ENCODE results near the gene SLC22A16. TPM values are rescaled to one million over a fixed set of nuclear protein-coding genes. Genes with fewer than 3 reads are reported as not detected.
"Not testable (repeated sequence)": the region's sequence is repeated elsewhere in the genome, so short reads cannot be mapped to it uniquely, and the experiment has no call there.

The SLC22A16 gene
- total and polyA plus RNA-seq, 2 donors from 2014 or later: 0.79 TPM; not detected in 1

DNA sequence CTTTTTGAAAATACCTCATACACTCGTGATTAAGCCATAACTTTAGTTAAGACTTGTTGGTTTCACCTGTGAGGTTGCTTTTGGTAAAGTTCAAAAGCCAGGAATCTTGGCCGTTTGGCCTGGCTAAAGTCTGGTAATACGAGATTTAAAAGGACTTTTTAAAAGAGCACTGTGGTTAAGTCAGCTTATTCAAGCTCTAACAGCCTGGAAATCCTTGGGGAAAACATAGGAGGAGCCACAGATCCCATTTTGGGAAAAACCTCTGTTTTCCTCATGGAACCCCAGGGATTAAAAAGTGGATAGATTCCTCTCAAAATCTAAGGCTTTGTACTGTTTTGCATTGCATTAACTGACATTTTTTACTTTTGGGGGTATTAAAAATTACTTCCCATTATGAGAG, 13.7 kb upstream of the SLC22A16 start:
- H3K4me3 ChIP-seq (ENCODE audit: low read length in 3 of 3): no peak overlapping the region
- no peaks in the 10 kb centered on the region for H3K27me3 ChIP-seq (ENCODE audit: control insufficient read depth, insufficient read depth, low read length)
- no peak overlapping the region for H3K9ac ChIP-seq (ENCODE audit: low read length in 3 of 3)
- intact Hi-C loops (cut with DNase I): no loop called here
- peaks cover 0 to 10% (median 4%) of the 10 kb centered on the region in 3 donors for H3K4me1 ChIP-seq (ENCODE audit: control insufficient read depth in 2 of 3, insufficient read depth in 2 of 3, low read depth in 1 of 3, low read length in 3 of 3)
- FAIRE-seq: no peak
- no peak overlapping the region for H3K27ac ChIP-seq (ENCODE audit: low read depth in 2 of 2, low read length in 2 of 2)
- TF ChIP-seq, protein P1, sequence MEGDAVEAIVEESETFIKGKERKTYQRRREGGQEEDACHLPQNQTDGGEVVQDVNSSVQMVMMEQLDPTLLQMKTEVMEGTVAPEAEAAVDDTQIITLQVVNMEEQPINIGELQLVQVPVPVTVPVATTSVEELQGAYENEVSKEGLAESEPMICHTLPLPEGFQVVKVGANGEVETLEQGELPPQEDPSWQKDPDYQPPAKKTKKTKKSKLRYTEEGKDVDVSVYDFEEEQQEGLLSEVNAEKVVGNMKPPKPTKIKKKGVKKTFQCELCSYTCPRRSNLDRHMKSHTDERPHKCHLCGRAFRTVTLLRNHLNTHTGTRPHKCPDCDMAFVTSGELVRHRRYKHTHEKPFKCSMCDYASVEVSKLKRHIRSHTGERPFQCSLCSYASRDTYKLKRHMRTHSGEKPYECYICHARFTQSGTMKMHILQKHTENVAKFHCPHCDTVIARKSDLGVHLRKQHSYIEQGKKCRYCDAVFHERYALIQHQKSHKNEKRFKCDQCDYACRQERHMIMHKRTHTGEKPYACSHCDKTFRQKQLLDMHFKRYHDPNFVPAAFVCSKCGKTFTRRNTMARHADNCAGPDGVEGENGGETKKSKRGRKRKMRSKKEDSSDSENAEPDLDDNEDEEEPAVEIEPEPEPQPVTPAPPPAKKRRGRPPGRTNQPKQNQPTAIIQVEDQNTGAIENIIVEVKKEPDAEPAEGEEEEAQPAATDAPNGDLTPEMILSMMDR (IDR thresholded peaks at IDR 0.05; ENCODE audit: borderline replicate concordance, extremely low read depth, insufficient read depth): no peak
- no peaks in the 10 kb centered on the region for H3K36me3 ChIP-seq (ENCODE audit: control insufficient read depth in 2 of 3, insufficient read depth in 3 of 3, low read length in 3 of 3)
- no peaks in the 10 kb centered on the region for H3K9me3 ChIP-seq (ENCODE audit: control insufficient read depth in 2 of 3, insufficient read depth in 1 of 3, low read length in 3 of 3)
- no peak for DNase-seq

GRCh38 chr6:110488606-110489190, 12.3 kb upstream of the SLC22A16 start:
- Histone ChIP-seq H3K4me3 (ENCODE audit: low read length in 3 of 3) (no peak overlapping the region), H3K36me3 (ENCODE audit: control insufficient read depth in 2 of 3, insufficient read depth in 3 of 3, low read length in 3 of 3) (no peaks in the 10 kb centered on the region), H3K4me1 (ENCODE audit: control insufficient read depth in 2 of 3, insufficient read depth in 2 of 3, low read depth in 1 of 3, low read length in 3 of 3) (peaks cover 0 to 10% (median 4%) of the 10 kb centered on the region in 3 donors), H3K27ac (ENCODE audit: low read depth in 2 of 2, low read length in 2 of 2) (no peak overlapping the region), H3K9ac (ENCODE audit: low read length in 3 of 3) (no peak overlapping the region), H3K27me3 (ENCODE audit: control insufficient read depth, insufficient read depth, low read length) (no peaks in the 10 kb centered on the region), H3K9me3 (ENCODE audit: control insufficient read depth in 2 of 3, insufficient read depth in 1 of 3, low read length in 3 of 3) (no peaks in the 10 kb centered on the region)
- no peak for DNase-seq
- TF ChIP-seq, protein P1 (IDR thresholded peaks at IDR 0.05; ENCODE audit: borderline replicate concordance, extremely low read depth, insufficient read depth): no peak
- FAIRE-seq: no peak
- intact Hi-C loops (cut with DNase I): no loop called here

GRCh38 chr6:110487968-110488381, 11.6 kb upstream of the SLC22A16 start:
- H3K27ac ChIP-seq (ENCODE audit: low read depth in 2 of 2, low read length in 2 of 2); DNase-seq; H3K36me3 ChIP-seq (ENCODE audit: control insufficient read depth in 2 of 3, insufficient read depth in 3 of 3, low read length in 3 of 3); H3K9me3 ChIP-seq (ENCODE audit: control insufficient read depth in 2 of 3, insufficient read depth in 1 of 3, low read length in 3 of 3); H3K4me3 ChIP-seq (ENCODE audit: low read length in 3 of 3); H3K27me3 ChIP-seq (ENCODE audit: control insufficient read depth, insufficient read depth, low read length); intact Hi-C loops (cut with DNase I); FAIRE-seq; H3K9ac ChIP-seq (ENCODE audit: low read length in 3 of 3): not testable (repeated sequence)
- peaks cover 0 to 10% (median 4%) of the 10 kb centered on the region in 3 donors for H3K4me1 ChIP-seq (ENCODE audit: control insufficient read depth in 2 of 3, insufficient read depth in 2 of 3, low read depth in 1 of 3, low read length in 3 of 3)

GRCh38 chr6:110486756-110487155, 10.3 kb upstream of the SLC22A16 start:
- Histone ChIP-seq H3K36me3 (ENCODE audit: control insufficient read depth in 2 of 3, insufficient read depth in 3 of 3, low read length in 3 of 3) (no peaks in the 10 kb centered on the region), H3K9ac (ENCODE audit: low read length in 3 of 3) (no peak overlapping the region), H3K4me3 (ENCODE audit: low read length in 3 of 3) (no peak overlapping the region), H3K27ac (ENCODE audit: low read depth in 2 of 2, low read length in 2 of 2) (no peak overlapping the region), H3K4me1 (ENCODE audit: control insufficient read depth in 2 of 3, insufficient read depth in 2 of 3, low read depth in 1 of 3, low read length in 3 of 3) (peaks cover 0 to 4% (median 3%) of the 10 kb centered on the region in 3 donors), H3K9me3 (ENCODE audit: control insufficient read depth in 2 of 3, insufficient read depth in 1 of 3, low read length in 3 of 3) (no peaks in the 10 kb centered on the region), H3K27me3 (ENCODE audit: control insufficient read depth, insufficient read depth, low read length) (no peaks in the 10 kb centered on the region)
- intact Hi-C loops (cut with DNase I): no loop called here
- DNase-seq (peak in 1 of 5 donors; percentile 29), FAIRE-seq (no peak)
- TF ChIP-seq, protein P1 (IDR thresholded peaks at IDR 0.05; ENCODE audit: borderline replicate concordance, extremely low read depth, insufficient read depth): no peak

All from kidney (tissue), 14 donors.